Breast epithelium (tissue), 4 donors: ENCODE data around the gene PI16. TPM values are rescaled to one million over a fixed set of nuclear protein-coding genes. Genes with fewer than 3 reads are reported as not detected.
"Not testable (repeated sequence)": the region's sequence is repeated elsewhere in the genome, so short reads cannot be mapped to it uniquely, and the experiment has no call there.

Source experiments
- DNase-seq, 2 donors: peaks; one replicate each; pipeline ENCODE4 v3.0.0-alpha.2; 2019; ENCODE audit warnings: low spot score in 2 of 2
- H3K27ac ChIP-seq, 2 donors: fragments of 200-600 bp; sonication (generic) in 1 of 2; one replicate each; pipeline ENCODE4 v1.5.1; 2016 to 2019; ENCODE audit warnings: mild to moderate bottlenecking in 1 of 2
- H3K27me3 ChIP-seq, 2 donors: fragments of 200-600 bp; sonication (generic) in 1 of 2; one replicate each; pipeline versions ENCODE4 v1.5.1 to v1.6.0; 2017 to 2019; ENCODE audit warnings: control low read depth in 1 of 2, mild to moderate bottlenecking in 1 of 2
- H3K36me3 ChIP-seq: fragments of 200-600 bp; one replicate; pipeline ENCODE4 v1.5.1; 2019
- H3K4me1 ChIP-seq, 2 donors: fragments of 200-600 bp; sonication (generic); one replicate each; pipeline ENCODE4 v1.5.1; 2016 to 2019; ENCODE audit warnings: control low read depth in 1 of 2
- H3K4me3 ChIP-seq, 3 donors: fragments of 200-600 bp; sonication (generic); 1 replicate in 2 of 3; 2 replicates in 1 of 3; pipeline ENCODE4 v1.5.1; 2016 to 2019; ENCODE audit warnings: mild to moderate bottlenecking in 3 of 3, moderate library complexity in 2 of 3
- H3K9me3 ChIP-seq, 2 donors: fragments of 200-600 bp; sonication (generic) in 1 of 2; one replicate each; pipeline ENCODE4 v1.5.1; 2016 to 2019; ENCODE audit warnings: control low read depth in 1 of 2
- CTCF ChIP-seq, 3 donors: fragments of 450-650 bp; IDR thresholded peaks; one replicate each; pipeline ENCODE4 v1.5.1; 2016 to 2017; ENCODE audit warnings: antibody characterized with exemption in 3 of 3, mild to moderate bottlenecking in 3 of 3, moderate library complexity in 3 of 3
- POLR2A ChIP-seq: fragments of 450-650 bp; IDR thresholded peaks from one replicate; pipeline ENCODE4 v1.6.1; 2016; ENCODE audit warnings: antibody characterized with exemption, mild to moderate bottlenecking, moderate library complexity
- POLR2AphosphoS5 ChIP-seq, 3 donors: sonication (generic); formaldehyde crosslinking; IDR thresholded peaks; one replicate each; pipeline ENCODE4 v1.6.1; 2017; ENCODE audit warnings: antibody characterized with exemption in 3 of 3
- intact Hi-C: fragments of 100-400 bp; cut with DNase I; formaldehyde crosslinking; loops from one replicate; pipeline ENCODE4 v1.15.1; 2023; ENCODE audit warnings: low total_unique reads
- total RNA-seq, 3 donors: library from RNA; depleted of rRNA; stranded (reverse); fragments of >200 nt; gene quantifications; one replicate each; pipeline ENCODE4 v1.1.0, GENCODE V29; 2016

The PI16 gene
- total RNA-seq, 3 donors from 2014 or later: 2.8 to 14.9 (median 5.2) TPM

- Histone ChIP-seq H3K36me3 (no peaks in the 10 kb centered on the region), H3K27ac (no peak overlapping the region), H3K4me3 (no peak overlapping the region), H3K4me1 (no peaks in the 10 kb centered on the region), H3K9me3 (no peaks in the 10 kb centered on the region), H3K27me3 (no peaks in the 10 kb centered on the region)
- TF ChIP-seq POLR2AphosphoS5 (IDR thresholded peaks at IDR 0.05) (no peak), CTCF (IDR thresholded peaks at IDR 0.05) (no peak), POLR2A (no peak)
- no peak for DNase-seq
- intact Hi-C loops: no loop called here
Observed at GRCh38 chr6:36944650-36945049, 9.9 kb upstream of the PI16 start.

GRCh38 chr6:36945301-36945700 is 9.2 kb upstream of the PI16 start:
- H3K9me3 ChIP-seq: no peaks in the 10 kb centered on the region
- H3K36me3 ChIP-seq: no peaks in the 10 kb centered on the region
- H3K4me1 ChIP-seq: no peaks in the 10 kb centered on the region
- intact Hi-C loops: no loop called here
- no peaks in the 10 kb centered on the region for H3K27me3 ChIP-seq
- no peak overlapping the region for H3K27ac ChIP-seq
- H3K4me3 ChIP-seq: no peak overlapping the region
- DNase-seq: no peak
- no peak for TF ChIP-seq POLR2AphosphoS5 (IDR thresholded peaks at IDR 0.05)
- no peak for TF ChIP-seq POLR2A
- no peak for TF ChIP-seq CTCF (IDR thresholded peaks at IDR 0.05)

- no peak for DNase-seq
- no peaks in the 10 kb centered on the region for H3K27me3 ChIP-seq
- intact Hi-C loops: no loop called here
- no peak for TF ChIP-seq POLR2A
- TF ChIP-seq CTCF (IDR thresholded peaks at IDR 0.05): no peak
- no peak for TF ChIP-seq POLR2AphosphoS5 (IDR thresholded peaks at IDR 0.05)
- H3K4me1 ChIP-seq: no peaks in the 10 kb centered on the region
- no peaks in the 10 kb centered on the region for H3K36me3 ChIP-seq
- no peaks in the 10 kb centered on the region for H3K9me3 ChIP-seq
- H3K4me3 ChIP-seq: no peak overlapping the region
- H3K27ac ChIP-seq: peak overlapping the region; percentile 6 to 49
Observed at GRCh38 chr6:36946526-36946925, 8.0 kb upstream of the PI16 start.

- no peak overlapping the region for H3K4me3 ChIP-seq
- intact Hi-C loops: no loop called here
- H3K27ac ChIP-seq: peak overlapping the region; percentile 20 to 74
- H3K27me3 ChIP-seq: no peaks in the 10 kb centered on the region
- H3K36me3 ChIP-seq: no peaks in the 10 kb centered on the region
- TF ChIP-seq CTCF (IDR thresholded peaks at IDR 0.05) (no peak), POLR2A (no peak), POLR2AphosphoS5 (IDR thresholded peaks at IDR 0.05) (peak in 1 of 3 donors; percentile 48)
- H3K9me3 ChIP-seq: no peaks in the 10 kb centered on the region
- peak in 1 of 2 donors; percentile 82 for DNase-seq
- H3K4me1 ChIP-seq: no peaks in the 10 kb centered on the region
Observed at GRCh38 chr6:36947570-36948351, 6.8 kb upstream of the PI16 start.

- H3K27me3 ChIP-seq, H3K9me3 ChIP-seq, H3K4me3 ChIP-seq, H3K36me3 ChIP-seq, intact Hi-C loops, H3K4me1 ChIP-seq, DNase-seq: not testable (repeated sequence)
- peak overlapping the region in 1 of 2 donors; percentile 74 for H3K27ac ChIP-seq
Observed at GRCh38 chr6:36949076-36949475, 5.5 kb upstream of the PI16 start.
